Stimulated activated naive CD8-positive, alpha-beta T cell treated with anti-CD3 and anti-CD28 coated beads, Interleukin-15, amount 100 ng/mL, for 72 hours (primary cell): ENCODE results near the gene SRRM2.

Experiments
- ATAC-seq: fragments of 150-1000 bp; cut with Tn5 transposase; 2 replicates; pipeline ENCODE4 v1.10.0; 2021; ENCODE audit warnings: mild to moderate bottlenecking, moderate library complexity
- DNase-seq, 2 donors: peaks; one replicate each; pipeline ENCODE4 v3.0.0; 2021 to 2022
- H3K27ac Mint-ChIP-seq, 2 donors: one replicate each; pipeline ENCODE4 v1.8.0; 2022; ENCODE audit warnings: mild to moderate bottlenecking in 2 of 2, mixed read lengths in 2 of 2, moderate library complexity in 2 of 2
- H3K27me3 Mint-ChIP-seq: one replicate; pipeline ENCODE4 v1.8.0; 2022; ENCODE audit warnings: mixed read lengths
- H3K4me1 Mint-ChIP-seq: one replicate; pipeline ENCODE4 v1.8.0; 2022; ENCODE audit warnings: mild to moderate bottlenecking, mixed read lengths
- H3K4me3 Mint-ChIP-seq, 2 donors: one replicate each; pipeline ENCODE4 v1.8.0; 2022; ENCODE audit warnings: mild to moderate bottlenecking in 2 of 2, mixed read lengths in 2 of 2, moderate library complexity in 1 of 2
- H3K9me3 Mint-ChIP-seq, 2 donors: one replicate each; pipeline ENCODE4 v1.8.0; 2022; ENCODE audit warnings: mixed read lengths in 2 of 2

Gene SRRM2

DNA sequence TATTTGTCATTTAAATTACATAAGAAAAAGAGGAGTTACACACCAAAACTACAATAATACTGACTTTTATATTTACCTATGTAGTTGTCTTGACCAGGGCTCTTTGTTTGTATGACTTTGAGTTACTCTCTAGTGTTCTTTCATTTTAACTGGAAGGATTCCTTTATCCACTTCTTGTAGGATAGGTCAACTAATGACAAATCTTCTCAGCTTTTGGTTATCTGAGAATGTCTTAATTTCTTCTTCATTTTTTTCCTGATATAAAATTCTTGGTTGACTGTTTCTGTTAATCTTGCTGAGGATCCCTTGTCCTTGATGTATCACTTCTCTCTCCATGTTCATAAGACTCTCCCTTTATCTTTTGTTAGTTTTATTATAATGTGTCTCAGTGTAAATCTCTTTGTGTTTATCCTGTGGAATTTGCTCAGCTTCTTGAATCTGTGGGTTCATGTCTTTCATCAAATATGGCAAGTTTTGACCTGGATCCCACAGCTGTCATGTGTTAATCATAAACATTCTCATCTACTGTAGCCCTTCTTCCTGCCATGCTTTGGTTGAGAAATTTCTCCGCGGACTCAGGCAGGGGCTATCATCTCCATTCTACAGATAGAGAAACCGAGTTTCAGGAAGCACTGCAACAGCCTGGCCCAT is 51.2 kb downstream of the SRRM2 start:
- Mint-ChIP-seq H3K4me3 (no peak overlapping the region), H3K4me1 (no peaks in the 10 kb centered on the region), H3K27ac (no peak overlapping the region), H3K27me3 (peaks cover 10% of the 10 kb centered on the region), H3K9me3 (peaks cover 15 to 28% of the 10 kb centered on the region in 2 donors)
- ATAC-seq (no peak), DNase-seq (no peak)

DNA sequence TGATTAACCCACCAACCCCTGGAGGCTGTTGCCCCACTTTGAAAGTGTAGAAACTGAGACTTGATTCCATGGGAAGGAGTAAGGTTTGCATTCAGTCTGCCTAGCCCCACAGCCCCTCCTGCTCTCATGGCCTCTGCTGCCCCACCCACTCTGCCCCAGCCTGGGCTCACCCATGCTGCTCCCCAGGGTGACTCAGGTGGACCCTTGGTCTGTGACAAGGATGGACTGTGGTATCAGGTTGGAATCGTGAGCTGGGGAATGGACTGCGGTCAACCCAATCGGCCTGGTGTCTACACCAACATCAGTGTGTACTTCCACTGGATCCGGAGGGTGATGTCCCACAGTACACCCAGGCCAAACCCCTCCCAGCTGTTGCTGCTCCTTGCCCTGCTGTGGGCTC is 52.3 kb downstream of the SRRM2 start:
- Mint-ChIP-seq H3K4me1 (no peaks in the 10 kb centered on the region), H3K9me3 (peaks cover 15 to 28% of the 10 kb centered on the region in 2 donors), H3K27ac (no peak overlapping the region), H3K4me3 (no peak overlapping the region), H3K27me3 (peaks cover 20% of the 10 kb centered on the region)
- no peak for ATAC-seq
- DNase-seq: no peak

DNA sequence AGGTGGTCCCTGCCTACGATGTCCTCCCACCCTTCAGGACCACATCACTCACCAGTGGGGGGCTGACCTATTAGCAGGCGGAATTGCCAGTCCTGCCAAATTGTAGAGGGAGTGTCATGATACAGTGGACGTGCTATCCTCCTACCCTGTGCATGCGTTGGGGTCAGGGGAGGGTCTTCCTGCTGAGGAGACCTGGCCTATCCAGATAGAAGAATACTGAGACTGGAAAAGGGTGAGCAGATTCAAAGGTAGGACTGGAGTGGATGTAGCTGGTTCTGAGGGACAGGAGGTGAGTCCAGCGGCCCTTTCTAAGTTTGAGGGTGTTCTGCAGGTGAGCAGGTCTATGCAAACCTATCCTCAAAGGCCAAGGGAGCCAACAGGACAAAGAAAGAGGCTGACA is 53.8 kb downstream of the SRRM2 start:
- H3K9me3 Mint-ChIP-seq: peaks cover 15 to 28% of the 10 kb centered on the region in 2 donors
- DNase-seq: no peak
- no peak overlapping the region for H3K4me3 Mint-ChIP-seq
- no peak for ATAC-seq
- H3K4me1 Mint-ChIP-seq: no peaks in the 10 kb centered on the region
- H3K27me3 Mint-ChIP-seq: peaks cover 26% of the 10 kb centered on the region
- no peak overlapping the region for H3K27ac Mint-ChIP-seq

DNA sequence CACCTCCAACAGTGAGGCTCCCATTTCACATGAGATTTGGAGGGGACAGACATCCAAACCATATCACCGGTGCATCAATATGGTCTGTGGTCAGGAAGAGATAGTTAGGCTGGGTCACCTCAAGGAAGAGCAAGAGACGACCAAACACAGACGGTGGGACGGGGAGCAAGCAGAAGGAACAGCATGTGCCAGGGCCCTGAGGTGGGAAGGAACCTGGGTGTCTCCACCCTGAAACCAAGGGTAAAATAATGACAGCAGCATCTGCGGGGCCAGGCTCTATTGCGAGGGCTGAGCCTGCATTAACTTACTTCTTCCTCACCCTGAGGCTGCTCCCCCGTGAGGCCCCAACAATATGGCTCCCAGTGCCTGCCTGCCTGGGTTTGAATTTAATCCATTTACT is 55.7 kb downstream of the SRRM2 start:
- Mint-ChIP-seq H3K4me3 (no peak overlapping the region), H3K9me3 (peaks cover 12 to 24% of the 10 kb centered on the region in 2 donors), H3K27me3 (peaks cover 26% of the 10 kb centered on the region), H3K27ac (no peak overlapping the region), H3K4me1 (no peaks in the 10 kb centered on the region)
- DNase-seq (no peak), ATAC-seq (no peak)

DNA sequence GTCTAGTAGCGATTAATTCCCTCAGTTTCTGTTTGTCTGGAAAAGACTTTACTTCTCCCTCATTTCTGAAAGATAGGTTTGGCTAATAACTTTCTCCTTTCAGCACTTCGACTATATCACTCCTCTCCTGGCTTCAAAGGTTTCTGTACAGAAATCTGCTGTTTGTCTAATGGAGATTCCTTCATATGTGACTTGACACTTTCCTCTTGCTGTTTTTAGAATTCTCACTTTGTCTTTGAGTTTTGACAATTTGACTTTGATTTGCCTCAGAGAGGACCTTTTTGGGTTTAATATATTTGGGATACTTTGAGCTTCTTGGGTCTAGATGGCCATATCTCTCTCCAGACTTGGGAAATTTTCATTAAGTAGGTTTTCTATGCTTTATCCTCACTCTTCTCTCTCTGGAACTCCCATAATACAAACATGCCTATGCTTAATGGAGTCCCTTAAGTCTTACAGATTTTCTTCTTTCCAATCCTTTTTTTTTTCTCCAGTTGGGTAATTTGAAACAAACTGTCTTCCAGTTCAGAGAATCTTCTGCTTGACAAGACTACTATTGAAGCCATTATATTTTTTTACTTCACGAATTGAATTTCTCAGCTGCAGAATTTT is 56.8 kb downstream of the SRRM2 start:
- H3K4me1 Mint-ChIP-seq: no peaks in the 10 kb centered on the region
- H3K27me3 Mint-ChIP-seq: peaks cover 26% of the 10 kb centered on the region
- no peak for DNase-seq
- peaks cover 2 to 13% of the 10 kb centered on the region in 2 donors for H3K9me3 Mint-ChIP-seq
- no peak for ATAC-seq
- H3K27ac Mint-ChIP-seq: no peak overlapping the region
- no peak overlapping the region for H3K4me3 Mint-ChIP-seq

DNA sequence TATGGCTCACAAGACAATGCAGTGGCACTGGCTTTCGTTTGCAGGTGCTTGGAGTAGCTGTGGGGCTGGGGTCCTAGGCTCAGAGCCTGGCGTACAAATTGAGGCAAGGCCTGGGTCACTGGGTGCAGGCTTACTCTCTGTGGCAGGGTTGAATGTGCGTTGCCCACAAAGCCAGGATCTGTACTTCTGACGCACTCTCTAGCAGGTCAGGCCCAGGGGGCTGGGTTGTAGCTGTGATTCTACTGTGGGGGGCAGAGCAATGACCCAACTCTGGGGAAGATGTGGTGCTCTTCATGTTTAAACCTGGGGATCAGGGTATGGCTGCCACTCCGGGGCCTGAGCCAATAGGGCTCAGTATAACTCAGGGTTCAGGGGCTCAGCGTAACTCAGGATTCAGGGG is 58.2 kb downstream of the SRRM2 start:
- Mint-ChIP-seq H3K4me3 (no peak overlapping the region), H3K27ac (no peak overlapping the region), H3K9me3 (no peaks in the 10 kb centered on the region), H3K4me1 (no peaks in the 10 kb centered on the region), H3K27me3 (peaks cover 26% of the 10 kb centered on the region)
- DNase-seq (no peak), ATAC-seq (no peak)

DNA sequence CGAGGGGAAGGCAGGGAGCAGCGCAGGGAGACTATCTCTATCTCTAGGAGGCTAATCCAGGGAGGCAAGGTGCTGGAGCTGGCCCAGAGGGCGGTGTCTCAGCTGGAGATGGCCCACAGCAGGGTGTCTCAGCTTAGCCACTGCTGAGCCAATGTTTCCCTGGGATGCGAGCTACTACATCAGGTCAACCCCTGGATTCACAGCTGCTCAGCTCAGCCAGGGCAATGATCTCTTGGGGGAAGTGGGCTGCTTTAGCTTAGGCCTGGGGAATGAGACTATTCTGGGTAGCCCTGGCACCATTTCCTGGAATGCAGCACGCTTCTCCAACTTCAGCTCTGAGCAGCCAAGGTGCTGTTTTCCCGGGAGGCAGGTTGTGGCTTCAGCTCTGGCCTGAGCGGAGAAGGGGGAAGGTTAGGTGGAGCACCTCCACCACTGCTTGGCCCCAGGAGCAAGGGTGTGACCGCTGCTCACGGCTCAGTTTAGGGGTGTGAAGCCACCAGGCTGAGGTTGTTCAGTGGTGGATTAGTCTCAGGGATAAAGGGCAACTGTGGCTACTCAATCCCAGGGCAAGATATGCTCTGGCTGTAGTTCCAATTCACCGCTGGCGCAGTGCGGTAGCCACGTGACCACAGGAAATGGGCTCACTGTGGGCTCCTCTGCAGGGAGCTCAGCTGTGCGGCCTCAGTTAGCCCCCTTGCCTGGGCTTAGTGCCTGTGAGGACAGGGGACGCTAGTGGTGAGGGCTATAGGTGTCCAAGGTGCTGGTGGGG is 59.4 kb downstream of the SRRM2 start:
- no peak overlapping the region for H3K4me3 Mint-ChIP-seq
- no peaks in the 10 kb centered on the region for H3K4me1 Mint-ChIP-seq
- H3K27ac Mint-ChIP-seq: no peak overlapping the region
- ATAC-seq: no peak
- H3K27me3 Mint-ChIP-seq: peaks cover 26% of the 10 kb centered on the region
- no peak for DNase-seq
- H3K9me3 Mint-ChIP-seq: no peaks in the 10 kb centered on the region

DNA sequence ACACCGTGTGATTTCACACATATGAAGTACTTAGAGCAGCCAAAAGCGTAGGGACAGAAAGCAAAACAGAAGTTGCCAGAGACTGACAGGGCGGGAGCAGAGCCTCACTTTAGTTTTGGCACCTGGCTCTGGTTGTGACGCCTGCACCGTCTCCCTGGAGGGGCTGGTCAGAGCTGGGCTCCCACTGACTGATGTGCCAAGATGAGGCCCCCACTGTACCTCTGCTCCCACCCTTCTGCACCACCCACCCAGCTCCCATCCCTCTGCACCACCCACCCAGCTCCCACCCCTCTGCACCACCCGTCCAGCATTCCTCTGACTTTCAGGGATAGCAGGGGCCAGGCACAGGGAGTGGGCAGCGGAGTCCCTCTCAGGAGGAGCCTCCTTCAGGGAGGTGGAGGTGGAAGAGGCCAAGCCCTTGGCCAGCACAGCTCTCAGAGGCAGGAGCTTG is 61.4 kb downstream of the SRRM2 start:
- Mint-ChIP-seq H3K9me3 (no peaks in the 10 kb centered on the region), H3K4me3 (no peak overlapping the region), H3K27ac (no peak overlapping the region), H3K27me3 (peaks cover 15% of the 10 kb centered on the region), H3K4me1 (no peaks in the 10 kb centered on the region)
- DNase-seq (no peak), ATAC-seq (no peak)

DNA sequence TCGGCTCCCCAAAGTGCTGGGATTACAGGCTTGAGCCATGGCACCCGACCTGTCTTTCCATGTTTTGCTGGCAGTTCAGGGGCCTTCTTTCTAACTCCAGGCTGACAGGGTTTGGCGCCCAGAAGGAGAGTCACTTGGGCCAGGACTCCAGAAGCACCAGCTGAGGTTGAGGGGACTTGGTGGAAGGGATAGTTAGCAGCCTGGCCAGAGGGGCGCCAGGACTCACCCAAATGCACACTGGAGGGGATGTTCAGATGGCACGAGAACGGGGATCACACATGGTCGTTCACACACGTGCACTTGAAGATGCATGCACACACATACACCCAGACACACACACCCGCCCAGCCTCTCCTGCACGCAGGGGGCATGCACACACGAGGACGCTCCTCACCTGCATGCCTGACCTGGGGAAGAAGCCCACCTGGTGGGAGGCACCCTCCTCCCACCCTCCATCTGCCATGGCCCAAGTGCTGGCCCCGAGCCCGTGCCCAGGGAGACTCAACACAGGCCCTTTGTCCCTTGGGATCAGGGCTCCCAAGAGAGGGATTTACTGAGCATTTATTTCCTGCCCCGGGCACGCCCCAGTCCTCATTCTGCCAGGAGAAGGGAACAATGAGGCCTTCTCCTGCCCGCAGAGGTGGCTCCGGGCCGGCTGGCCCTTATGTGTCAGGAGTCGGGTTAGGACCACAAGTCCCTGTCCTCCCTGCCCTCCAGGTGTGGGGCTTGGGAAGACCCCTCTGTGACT is 62.3 kb downstream of the SRRM2 start:
- no peaks in the 10 kb centered on the region for H3K4me1 Mint-ChIP-seq
- H3K27ac Mint-ChIP-seq: no peak overlapping the region
- no peak overlapping the region for H3K4me3 Mint-ChIP-seq
- no peak for DNase-seq
- ATAC-seq: no peak
- peaks cover 6% of the 10 kb centered on the region for H3K27me3 Mint-ChIP-seq
- no peaks in the 10 kb centered on the region for H3K9me3 Mint-ChIP-seq

DNA sequence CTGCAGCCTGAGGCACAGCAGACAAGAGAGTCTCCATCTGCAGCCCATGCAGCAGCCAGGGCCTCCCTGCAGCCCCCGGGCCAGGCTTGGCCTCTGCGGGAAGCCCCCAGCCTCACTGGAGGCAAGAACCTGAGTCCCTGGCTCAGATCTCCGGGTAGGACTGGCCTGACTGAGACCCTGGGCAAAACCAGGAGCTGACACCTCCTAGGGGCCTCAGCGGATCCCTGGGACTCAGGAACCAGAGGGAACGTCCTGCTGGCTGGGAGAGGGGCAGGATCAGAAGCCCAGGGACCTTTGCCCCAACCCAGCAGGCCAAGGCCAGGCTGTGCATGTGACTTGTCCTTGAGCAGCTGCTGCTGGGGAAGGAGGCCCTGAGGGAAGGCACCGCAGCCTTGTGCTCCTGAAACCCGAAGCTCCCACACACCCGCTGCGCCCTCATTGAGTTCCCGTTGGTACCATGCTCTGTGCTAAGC is 62.9 kb downstream of the SRRM2 start:
- no peak for DNase-seq
- no peaks in the 10 kb centered on the region for H3K9me3 Mint-ChIP-seq
- no peaks in the 10 kb centered on the region for H3K4me1 Mint-ChIP-seq
- H3K27me3 Mint-ChIP-seq: no peaks in the 10 kb centered on the region
- no peak overlapping the region for H3K27ac Mint-ChIP-seq
- no peak overlapping the region for H3K4me3 Mint-ChIP-seq
- ATAC-seq: no peak

DNA sequence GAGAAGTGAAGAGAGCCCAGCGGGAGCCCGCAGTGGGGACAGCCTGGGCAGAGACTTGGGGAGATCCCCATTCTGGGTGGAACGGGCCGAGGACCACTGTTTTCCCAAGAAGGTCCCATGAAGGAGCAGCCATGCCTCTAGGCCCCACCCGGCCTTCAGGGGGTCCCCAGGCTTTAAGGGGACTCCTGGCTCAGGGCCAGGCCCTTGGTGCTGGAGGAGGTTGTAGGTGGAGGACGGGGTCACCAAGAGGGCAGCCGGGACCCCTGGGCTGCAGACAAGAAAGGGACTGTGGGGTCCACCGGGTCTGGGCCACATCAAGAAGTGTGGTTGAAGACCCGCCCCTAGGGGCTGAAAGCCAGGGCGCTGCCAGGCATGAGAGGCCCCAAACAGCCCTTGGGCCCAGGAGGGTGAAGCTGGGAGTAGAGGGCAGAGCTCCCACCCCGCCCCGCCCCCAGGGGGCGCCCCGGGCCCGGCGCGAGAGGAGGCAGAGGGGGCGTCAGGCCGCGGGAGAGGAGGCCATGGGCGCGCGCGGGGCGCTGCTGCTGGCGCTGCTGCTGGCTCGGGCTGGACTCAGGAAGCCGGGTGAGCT is 64.4 kb downstream of the SRRM2 start, which contains the start of gene PRSS21:
Gene PRSS21 (plus strand): TSS at position 487 of the 589 bp plus-strand sequence. CDS start 32 bp downstream, at position 519.
- H3K4me1 Mint-ChIP-seq: no peaks in the 10 kb centered on the region
- peak; percentile 88 for ATAC-seq
- H3K27ac Mint-ChIP-seq: peak within 1 kb of the TSS; percentile 76 to 91
- H3K4me3 Mint-ChIP-seq: peak within 1 kb of the TSS; percentile 65 to 74
- H3K9me3 Mint-ChIP-seq: no peaks in the 10 kb centered on the region
- H3K27me3 Mint-ChIP-seq: no peaks in the 10 kb centered on the region
- peak; percentile 36 to 63 for DNase-seq

DNA sequence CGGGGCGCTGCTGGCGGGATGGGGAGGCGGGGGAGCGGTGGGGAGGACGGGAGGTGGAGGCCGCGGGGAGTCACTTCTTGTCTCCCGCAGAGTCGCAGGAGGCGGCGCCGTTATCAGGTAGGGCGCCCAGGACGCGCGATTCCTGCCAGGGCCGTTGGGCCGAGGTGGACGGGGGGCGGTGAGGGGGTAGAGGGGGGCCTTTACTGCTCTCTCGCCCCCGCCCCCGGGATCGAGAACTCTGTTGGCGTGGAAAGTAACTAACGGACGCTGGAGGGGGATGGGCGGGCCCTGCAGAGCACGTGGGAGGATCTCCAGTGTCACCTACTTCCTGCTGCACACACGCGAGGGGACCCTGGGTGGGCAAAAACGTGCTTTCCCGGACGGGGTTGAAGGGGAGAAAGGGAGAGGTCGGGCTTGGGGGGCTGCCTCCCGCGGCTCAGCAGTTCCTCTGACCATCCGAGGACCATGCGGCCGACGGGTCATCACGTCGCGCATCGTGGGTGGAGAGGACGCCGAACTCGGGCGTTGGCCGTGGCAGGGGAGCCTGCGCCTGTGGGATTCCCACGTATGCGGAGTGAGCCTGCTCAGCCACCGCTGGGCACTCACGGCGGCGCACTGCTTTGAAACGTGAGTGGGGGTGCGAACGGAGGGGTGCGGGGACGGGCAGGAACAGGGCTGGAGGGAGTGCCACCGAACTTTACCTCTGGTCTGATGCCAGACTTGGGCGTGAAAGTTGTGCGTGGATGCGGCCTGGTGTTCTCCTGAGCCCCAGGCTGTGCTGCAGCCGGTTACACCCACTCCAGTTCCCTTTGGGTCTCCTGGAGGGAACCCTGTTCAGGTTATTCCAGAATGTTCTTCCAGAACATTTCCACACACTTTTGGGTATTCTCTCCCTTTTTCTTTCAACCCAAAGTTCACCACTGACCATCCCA is 65.2 kb downstream of the SRRM2 start:
- peak overlapping the region; percentile 41 to 74 for H3K4me3 Mint-ChIP-seq
- H3K9me3 Mint-ChIP-seq: no peaks in the 10 kb centered on the region
- H3K27ac Mint-ChIP-seq: peak overlapping the region in 1 of 2 donors; percentile 91
- no peaks in the 10 kb centered on the region for H3K4me1 Mint-ChIP-seq
- no peaks in the 10 kb centered on the region for H3K27me3 Mint-ChIP-seq
- peak; percentile 47 for ATAC-seq
- DNase-seq: peak in 1 of 2 donors; percentile 33

DNA sequence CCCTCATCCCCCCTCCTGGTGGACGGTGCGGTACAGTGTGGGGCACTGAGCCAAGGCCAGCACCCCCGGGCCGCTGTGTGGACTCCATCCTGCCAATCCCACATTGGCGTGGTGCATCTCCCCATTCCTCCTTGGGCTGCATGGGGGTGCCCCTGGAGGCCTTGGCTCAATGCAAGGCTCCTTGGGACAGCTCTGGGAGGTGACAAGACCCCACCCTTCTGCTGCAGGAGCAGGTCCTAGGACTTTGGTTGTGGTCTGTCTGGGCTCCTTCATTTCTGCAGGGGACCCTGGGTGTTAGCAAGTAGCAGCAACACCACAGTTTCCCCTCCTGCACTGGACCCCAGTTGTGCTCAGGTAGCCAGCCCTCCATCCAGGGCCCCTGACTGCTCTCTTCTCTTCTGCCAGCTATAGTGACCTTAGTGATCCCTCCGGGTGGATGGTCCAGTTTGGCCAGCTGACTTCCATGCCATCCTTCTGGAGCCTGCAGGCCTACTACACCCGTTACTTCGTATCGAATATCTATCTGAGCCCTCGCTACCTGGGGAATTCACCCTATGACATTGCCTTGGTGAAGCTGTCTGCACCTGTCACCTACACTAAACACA is 65.9 kb downstream of the SRRM2 start:
- DNase-seq (no peak), ATAC-seq (no peak)
- H3K27ac Mint-ChIP-seq: peak overlapping the region in 1 of 2 donors; percentile 61
- H3K4me1 Mint-ChIP-seq: no peaks in the 10 kb centered on the region
- H3K9me3 Mint-ChIP-seq: no peaks in the 10 kb centered on the region
- no peaks in the 10 kb centered on the region for H3K27me3 Mint-ChIP-seq
- peak overlapping the region in 1 of 2 donors; percentile 44 for H3K4me3 Mint-ChIP-seq
